H1 (cell line): ENCODE results near the gene RAB1A. TPM values are rescaled to one million over a fixed set of nuclear protein-coding genes. Genes with fewer than 3 reads are reported as not detected.

Experiments
- CTCF ChIA-PET: fragments of 300-600 bp; sonication (Branson Sonifier 250); formaldehyde crosslinking; loops from one replicate; lab custom pipeline; 2021; ENCODE audit not compliant: partially characterized antibody; lab: Charles Lee
- POLR2A ChIA-PET: fragments of 300-600 bp; sonication (Branson Sonifier 250); formaldehyde crosslinking; loops from one replicate; lab custom pipeline; 2021; ENCODE audit warnings: inconsistent platforms; ENCODE audit not compliant: partially characterized antibody; lab: Charles Lee
- DNase-seq, 2 experiments: peaks; one replicate each; pipeline versions ENCODE4 v3.0.0 to v3.0.0-alpha.2; 2010 to 2022; ENCODE audit warnings: low spot score in 2 of 2, low read depth in 1 of 2, mixed read lengths in 1 of 2
- FAIRE-seq: peaks from 2 replicates; lab custom pipeline; 2011; peaks lifted over from hg19 to GRCh38; lab: Jason Lieb, UNC
- H2AFZ ChIP-seq: 2 replicates; pipeline ENCODE4 v1.8.1; 2012; ENCODE audit warnings: low read length, inconsistent platforms
- H2AK5ac ChIP-seq: 2 replicates; pipeline ENCODE4 v1.6.1; 2013; ENCODE audit warnings: low read depth, low read length
- H2BK120ac ChIP-seq: replicated peaks from 2 replicates; pipeline ENCODE3; 2013; ENCODE audit warnings: low read depth, low read length, inconsistent platforms
- H2BK12ac ChIP-seq: 2 replicates; pipeline ENCODE4 v1.6.1; 2013; ENCODE audit warnings: low read depth, low read length
- H2BK15ac ChIP-seq: 2 replicates; pipeline ENCODE4 v1.6.1; 2013; ENCODE audit warnings: low read length
- H2BK20ac ChIP-seq: 2 replicates; pipeline ENCODE4 v1.6.1; 2013; ENCODE audit warnings: low read length
- H2BK5ac ChIP-seq: 2 replicates; pipeline ENCODE4 v1.6.1; 2013; ENCODE audit warnings: low read depth, low read length
- H3K14ac ChIP-seq: 2 replicates; pipeline ENCODE4 v1.6.1; 2013; ENCODE audit warnings: inconsistent platforms; ENCODE audit not compliant: insufficient read length
- H3K18ac ChIP-seq: 2 replicates; pipeline ENCODE4 v1.6.1; 2013; ENCODE audit warnings: low read length; ENCODE audit errors: extremely low read depth
- H3K23ac ChIP-seq: 2 replicates; pipeline ENCODE4 v1.6.1; 2013; ENCODE audit warnings: inconsistent platforms; ENCODE audit not compliant: insufficient read length
- H3K23me2 ChIP-seq: 2 replicates; pipeline ENCODE4 v1.6.1; 2013; ENCODE audit warnings: low read depth, low read length
- H3K27ac ChIP-seq: 2 replicates; pipeline ENCODE4 v1.6.1; 2011; ENCODE audit warnings: low read depth, low read length, inconsistent platforms
- H3K27me3 ChIP-seq, 4 experiments: replicated peaks in 1 of 4; 1 replicate in 1 of 4; 2 replicates in 3 of 4; pipeline versions ENCODE4 v1.6.1 to v1.8.1; 2011 to 2013; ENCODE audit warnings: low read length in 3 of 4, mild to moderate bottlenecking in 3 of 4, inconsistent platforms in 2 of 4, mixed read lengths in 2 of 4, moderate library complexity in 1 of 4; ENCODE audit not compliant: control insufficient read depth in 3 of 4, insufficient read depth in 3 of 4; ENCODE audit errors: extremely low read depth in 1 of 4
- H3K36me3 ChIP-seq, 4 experiments: 2 replicates each; pipeline versions ENCODE4 v1.6.1 to v1.8.1; 2011 to 2013; ENCODE audit warnings: mild to moderate bottlenecking in 4 of 4, low read length in 3 of 4, moderate library complexity in 2 of 4, control low read depth in 1 of 4, inconsistent platforms in 1 of 4; ENCODE audit not compliant: insufficient read depth in 4 of 4, control insufficient read depth in 2 of 4
- H3K4ac ChIP-seq: replicated peaks from 2 replicates; pipeline ENCODE3; 2013; ENCODE audit warnings: low read length, low read depth, mixed read lengths, inconsistent platforms; ENCODE audit not compliant: insufficient read length
- H3K4me1 ChIP-seq, 4 experiments: replicated peaks in 1 of 4; 1 replicate in 1 of 4; 2 replicates in 3 of 4; pipeline versions ENCODE4 v1.6.1 to v1.8.1; 2011 to 2013; ENCODE audit warnings: low read length in 3 of 4, inconsistent platforms in 2 of 4, mixed read lengths in 1 of 4; ENCODE audit not compliant: insufficient read depth in 4 of 4, control insufficient read depth in 3 of 4
- H3K4me2 ChIP-seq, 2 experiments: 2 replicates each; pipeline versions ENCODE4 v1.6.1 to v1.8.1; 2011 to 2013; ENCODE audit warnings: low read depth in 2 of 2, low read length in 2 of 2, control low read depth in 1 of 2, inconsistent platforms in 1 of 2, mild to moderate bottlenecking in 1 of 2; ENCODE audit not compliant: insufficient read depth in 1 of 2
- H3K4me3 ChIP-seq, 4 experiments: fragments of 200-600, 300-600 bp in 1 of 4; sonication (generic), shearing (Covaris generic), sonication (Bioruptor Twin) in 1 of 4; 2 replicates each; pipeline versions ENCODE4 v1.5.1 to v1.8.1; 2011 to 2016; ENCODE audit warnings: low read length in 4 of 4, low read depth in 3 of 4, control low read depth in 2 of 4, inconsistent platforms in 2 of 4, mild to moderate bottlenecking in 2 of 4, mixed read lengths in 1 of 4, moderate library complexity in 1 of 4; ENCODE audit not compliant: insufficient read depth in 2 of 4; ENCODE audit errors: extremely low read depth in 1 of 4
- H3K56ac ChIP-seq: replicated peaks from 2 replicates; pipeline ENCODE3; 2013; ENCODE audit warnings: low read depth, mild to moderate bottlenecking, mixed read lengths, low read length, inconsistent platforms; ENCODE audit not compliant: insufficient read length
- H3K79me1 ChIP-seq: 2 replicates; pipeline ENCODE4 v1.6.1; 2013; ENCODE audit warnings: low read depth, low read length, control low read depth
- H3K79me2 ChIP-seq, 2 experiments: 2 replicates each; pipeline versions ENCODE4 v1.6.1 to v1.8.1; 2012 to 2013; ENCODE audit warnings: low read length in 2 of 2, mild to moderate bottlenecking in 2 of 2, inconsistent platforms in 1 of 2; ENCODE audit not compliant: insufficient read depth in 2 of 2, control insufficient read depth in 1 of 2
- H3K9ac ChIP-seq, 4 experiments: replicated peaks in 1 of 4; 1 replicate in 1 of 4; 2 replicates in 3 of 4; pipeline versions ENCODE4 v1.6.1 to v1.8.1; 2011 to 2013; ENCODE audit warnings: low read depth in 3 of 4, low read length in 3 of 4, control low read depth in 2 of 4, mild to moderate bottlenecking in 2 of 4, moderate library complexity in 2 of 4, inconsistent platforms in 1 of 4; ENCODE audit errors: extremely low read depth in 1 of 4
- H3K9me3 ChIP-seq, 2 experiments: 2 replicates each; pipeline versions ENCODE4 v1.6.1 to v1.8.1; 2012 to 2013; ENCODE audit warnings: mild to moderate bottlenecking in 2 of 2, moderate library complexity in 2 of 2, control low read depth in 1 of 2, inconsistent platforms in 1 of 2, low read depth in 1 of 2, low read length in 1 of 2, mixed read lengths in 1 of 2; ENCODE audit not compliant: insufficient read depth in 2 of 2
- H4K20me1 ChIP-seq, 2 experiments: replicated peaks in 1 of 2; 2 replicates each; pipeline versions ENCODE3 to v1.8.1; 2011 to 2013; ENCODE audit warnings: inconsistent platforms in 2 of 2, low read length in 2 of 2, mild to moderate bottlenecking in 1 of 2; ENCODE audit not compliant: insufficient read depth in 2 of 2, control insufficient read depth in 1 of 2
- H4K5ac ChIP-seq: 2 replicates; pipeline ENCODE4 v1.6.1; 2013; ENCODE audit warnings: low read length, low read depth, mixed read lengths, inconsistent platforms; ENCODE audit not compliant: insufficient read length
- H4K8ac ChIP-seq: 2 replicates; pipeline ENCODE4 v1.8.0; 2013; ENCODE audit warnings: mild to moderate bottlenecking, moderate library complexity, low read length, inconsistent platforms; ENCODE audit not compliant: insufficient read depth; ENCODE audit errors: extremely low read depth
- H4K91ac ChIP-seq: replicated peaks from 2 replicates; pipeline ENCODE3; 2013; ENCODE audit warnings: low read length, mixed read lengths, inconsistent platforms; ENCODE audit not compliant: insufficient read length
- BACH1 ChIP-seq: IDR thresholded peaks from 2 replicates; pipeline ENCODE4 v1.6.1; 2012; ENCODE audit warnings: low read length, improper control_type of control experiment
- CBX8 ChIP-seq: fragments of 300-800, 300-1000 bp; sonication (generic); IDR thresholded peaks from 2 replicates; pipeline ENCODE4 v1.7.1; 2016; ENCODE audit warnings: low read depth, low read length, borderline replicate concordance
- KDM1A ChIP-seq: fragments of 200-600, 300-600 bp; sonication (generic); IDR thresholded peaks from 2 replicates; pipeline ENCODE4 v1.7.1; 2016; ENCODE audit warnings: mild to moderate bottlenecking, low read length, borderline replicate concordance
- KDM5A ChIP-seq: fragments of 200-600 bp; IDR thresholded peaks from 2 replicates; pipeline ENCODE4 v1.7.1; 2012; ENCODE audit warnings: mild to moderate bottlenecking, low read length, inconsistent platforms, mixed read lengths
- NANOG ChIP-seq: IDR thresholded peaks from 2 replicates; pipeline ENCODE4 v1.6.1; 2011; ENCODE audit warnings: low read length, low read depth, mild to moderate bottlenecking, inconsistent platforms; ENCODE audit not compliant: insufficient read depth, poor library complexity, severe bottlenecking
- RFX5 ChIP-seq: IDR thresholded peaks from 2 replicates; pipeline ENCODE4 v1.6.1; 2011; ENCODE audit warnings: low read depth, low read length, improper control_type of control experiment, borderline replicate concordance
- SAP30 ChIP-seq: fragments of 300-600 bp; sonication (generic); IDR thresholded peaks from 2 replicates; pipeline ENCODE4 v1.7.1; 2012; ENCODE audit warnings: low read length, moderate library complexity, mild to moderate bottlenecking, inconsistent platforms; ENCODE audit not compliant: insufficient read depth, insufficient replicate concordance
- SP1 ChIP-seq: IDR thresholded peaks from 2 replicates; pipeline ENCODE4 v1.6.1; 2011; ENCODE audit warnings: low read depth, low read length
- SP4 ChIP-seq: IDR thresholded peaks from 2 replicates; pipeline ENCODE4 v1.6.1; 2012; ENCODE audit warnings: low read length, inconsistent platforms
- TAF1 ChIP-seq: IDR thresholded peaks from 2 replicates; pipeline ENCODE4 v1.6.1; 2011; ENCODE audit warnings: mild to moderate bottlenecking, low read depth, low read length
- TAF7 ChIP-seq: optimal IDR thresholded peaks from 2 replicates; pipeline ENCODE3; 2011; ENCODE audit warnings: low read depth, mild to moderate bottlenecking, inconsistent platforms, low read length, moderate library complexity, borderline replicate concordance
- TCF12 ChIP-seq: IDR thresholded peaks from 2 replicates; pipeline ENCODE4 v1.6.1; 2011; ENCODE audit warnings: low read depth, mild to moderate bottlenecking, low read length
- YY1 ChIP-seq: IDR thresholded peaks from 2 replicates; pipeline ENCODE4 v1.6.1; 2011; ENCODE audit warnings: low read depth, mild to moderate bottlenecking, low read length
- WGBS, 2 experiments: shearing (Covaris generic) in 1 of 2; methylation state at CpG; one replicate each; pipeline versions ENCODE4 v1.1.6 to v1.1.7; 2013 to 2015; ENCODE audit warnings: low lambda C conversion rate in 2 of 2, mixed read lengths in 2 of 2, inconsistent platforms in 1 of 2, low coverage in 1 of 2, missing lambda C conversion rate in 1 of 2; ENCODE audit not compliant: insufficient replicate concordance in 2 of 2, insufficient coverage in 1 of 2, insufficient read length in 1 of 2; ENCODE audit errors: extremely low coverage in 1 of 2, missing lambda C conversion rate in 1 of 2; 5-methylcytosine and 5-hydroxymethylcytosine counted together
- polyA plus RNA-seq, 7 experiments: library from polyadenylated mRNA; depleted of rRNA in 3 of 7; stranded (reverse) in 5 of 7; unstranded in 2 of 7; fragments of >200 nt in 5 of 7; fragments of 200-250 nt in 2 of 7; gene quantifications; 1 replicate in 5 of 7; 2 replicates in 1 of 7; 4 replicates in 1 of 7; pipeline versions ENCODE4 v1.2.1 to v1.2.3, GENCODE V29; 2011 to 2013; ENCODE audit warnings: missing spikeins in 2 of 7, mixed read lengths in 2 of 7
- total RNA-seq: library from RNA; stranded (reverse); fragmentation: NEBNext Ultra II Directional; extraction: Animal tissue kit (Norgen Biotek cat#: 25700); gene quantifications from 2 replicates; pipeline ENCODE4 v1.2.1, GENCODE V29; 2021

RAB1A gene
- total and polyA plus RNA-seq, 2 of the 8 experiments (the other 6 are each of a cell fraction or from before 2014, with no cell fraction given): 77.9 to 120 TPM

DNA sequence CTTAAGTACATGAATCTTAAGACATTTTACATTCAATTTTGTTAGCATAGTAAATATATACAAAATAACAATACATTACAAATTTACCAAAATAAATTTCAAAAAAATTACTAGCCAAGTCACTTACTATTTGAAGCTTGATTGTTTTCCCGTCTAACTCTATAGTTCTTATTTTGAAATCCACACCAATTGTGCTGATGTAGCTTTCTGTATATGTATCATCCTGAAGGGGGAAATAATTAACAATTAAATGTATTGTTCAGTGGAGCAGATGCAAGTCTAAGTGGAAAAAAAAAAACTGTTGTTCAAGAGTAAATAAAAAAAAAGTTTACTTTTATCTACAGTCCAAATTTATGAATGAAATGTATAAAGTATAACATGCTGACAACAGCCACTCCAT is 32.1 kb downstream of the RAB1A start:
- Histone ChIP-seq H4K20me1 (peaks cover 1 to 2% of the 10 kb centered on the region in 2 experiments), H3K4me2 (no peak overlapping the region), H3K4me1 (no peaks in the 10 kb centered on the region), H3K14ac (no peak overlapping the region), H2AK5ac (no peak overlapping the region), H3K23ac (no peak overlapping the region), H3K79me1 (no peaks in the 10 kb centered on the region; the same call in 1 of the 2 replicates), H2BK15ac (no peak overlapping the region), H3K79me2 (peaks cover 0 to 6% of the 10 kb centered on the region in 2 experiments; a peak in 2 of 4 replicates), H2AFZ (no peak overlapping the region), H3K4ac (no peak overlapping the region), H3K9me3 (no peaks in the 10 kb centered on the region), H2BK12ac (no peak overlapping the region), H3K27me3 (no peaks in the 10 kb centered on the region), H3K18ac (no peak overlapping the region), H3K23me2 (no peaks in the 10 kb centered on the region), H2BK120ac (no peak overlapping the region), H3K9ac (no peak overlapping the region), H3K56ac (no peak overlapping the region), H4K5ac (no peak overlapping the region), H3K27ac (no peak overlapping the region), H2BK5ac (no peak overlapping the region), H3K4me3 (no peak overlapping the region), H4K91ac (no peak overlapping the region), H4K8ac (no peak overlapping the region), H3K36me3 (peaks cover 3 to 46% (median 4%) of the 10 kb centered on the region in 4 experiments; a peak in 5 of 8 replicates), H2BK20ac (no peak overlapping the region)
- DNase-seq (no peak), FAIRE-seq (no peak)
- CTCF ChIA-PET: no interaction called here
- TF ChIP-seq BACH1: no peak
- TF ChIP-seq YY1: no peak
- no peak for TF ChIP-seq CBX8
- no peak for TF ChIP-seq KDM1A
- TF ChIP-seq KDM5A: no peak
- no peak for TF ChIP-seq SP1
- no peak for TF ChIP-seq NANOG
- TF ChIP-seq SP4: no peak
- TF ChIP-seq RFX5: no peak
- no peak for TF ChIP-seq TAF7
- no peak for TF ChIP-seq SAP30
- no peak for TF ChIP-seq TAF1
- no peak for TF ChIP-seq TCF12
- POLR2A ChIA-PET: no interaction called here
- 96% methylated on average over 1 of the region's 1 CpG; no CpG with 5 or more reads in 1 of the 2 experiments for WGBS, 2 experiments
